Uterus (tissue), 4 donors: ENCODE results near the gene FIBIN. TPM values are rescaled to one million over a fixed set of nuclear protein-coding genes. Genes with fewer than 3 reads are reported as not detected.
A peak's percentile ranks its signal among the peaks of the same experiment; 100 is the strongest.

Experiments
- DNase-seq, 2 donors: peaks; one replicate each; pipeline ENCODE4 v3.0.0-alpha.2; 2019 to 2020
- H3K27ac ChIP-seq, 2 donors: fragments of 200-600 bp; sonication (generic); 1 replicate in 1 of 2; 2 replicates in 1 of 2; pipeline ENCODE4 v1.5.1; 2016 to 2018
- H3K27me3 ChIP-seq, 2 donors: fragments of 200-600 bp; sonication (generic); one replicate each; pipeline ENCODE4 v1.5.1; 2018 to 2019; ENCODE audit warnings: control low read depth in 1 of 2
- H3K36me3 ChIP-seq, 2 donors: fragments of 200-600 bp; sonication (generic); one replicate each; pipeline ENCODE4 v1.5.1; 2019; ENCODE audit warnings: control low read depth in 1 of 2
- H3K4me1 ChIP-seq, 2 donors: fragments of 200-600 bp; sonication (generic); one replicate each; pipeline ENCODE4 v1.5.1; 2018 to 2019; ENCODE audit warnings: control low read depth in 1 of 2
- H3K4me3 ChIP-seq, 2 donors: fragments of 200-600 bp; sonication (generic); 1 replicate in 1 of 2; 2 replicates in 1 of 2; pipeline ENCODE4 v1.5.1; 2018 to 2019; ENCODE audit warnings: mild to moderate bottlenecking in 1 of 2
- H3K9me3 ChIP-seq, 2 donors: fragments of 200-600 bp; sonication (generic); one replicate each; pipeline ENCODE4 v1.5.1; 2019; ENCODE audit warnings: control low read depth in 1 of 2
- CTCF ChIP-seq, 4 experiments: fragments of 200-600 bp in 2 of 4; fragments of 450-650 bp in 2 of 4; sonication (generic) in 2 of 4; IDR thresholded peaks; one replicate each; pipeline ENCODE4 v1.5.1; 2016 to 2019; ENCODE audit warnings: antibody characterized with exemption in 4 of 4, mild to moderate bottlenecking in 2 of 4, moderate library complexity in 1 of 4
- POLR2A ChIP-seq, 2 donors: fragments of 450-650 bp; IDR thresholded peaks; one replicate each; pipeline ENCODE4 v1.6.1; 2016; ENCODE audit warnings: antibody characterized with exemption in 2 of 2, mild to moderate bottlenecking in 1 of 2, moderate library complexity in 1 of 2
- intact Hi-C: fragments of 100-400 bp; cut with DNase I; formaldehyde crosslinking; loops from one replicate; pipeline ENCODE4 v1.15.1; 2023; ENCODE audit warnings: low total_unique reads
- total RNA-seq, 4 donors: library from RNA; depleted of rRNA in 3 of 4; stranded (reverse); fragments of >200 nt in 3 of 4; gene quantifications; one replicate each; pipeline versions ENCODE4 v1.1.0 to v1.2.4, GENCODE V29; 2014 to 2023
- donor health status: DM: yes; HTN: yes; CAD: no.

FIBIN gene
- total RNA-seq, 4 donors from 2014 or later: 6.8 to 40.3 (median 14.6) TPM

GRCh38 chr11:27008811-27009535, 15.1 kb downstream of the FIBIN start:
- Histone ChIP-seq H3K36me3 (no peaks in the 10 kb centered on the region), H3K9me3 (no peaks in the 10 kb centered on the region), H3K27me3 (no peaks in the 10 kb centered on the region), H3K4me1 (no peaks in the 10 kb centered on the region), H3K27ac (no peak overlapping the region), H3K4me3 (no peak overlapping the region)
- no peak for TF ChIP-seq CTCF (IDR thresholded peaks at IDR 0.05)
- no peak for TF ChIP-seq POLR2A (IDR thresholded peaks at IDR 0.05)
- DNase-seq: no peak
- intact Hi-C loops: no loop called here

- Histone ChIP-seq H3K4me1 (no peaks in the 10 kb centered on the region), H3K27me3 (no peaks in the 10 kb centered on the region), H3K4me3 (no peak overlapping the region), H3K36me3 (no peaks in the 10 kb centered on the region), H3K9me3 (no peaks in the 10 kb centered on the region), H3K27ac (peak overlapping the region; percentile 1 to 35)
- intact Hi-C loops: no loop called here
- TF ChIP-seq POLR2A (IDR thresholded peaks at IDR 0.05): no peak
- no peak for TF ChIP-seq CTCF (IDR thresholded peaks at IDR 0.05)
- no peak for DNase-seq
Measured at GRCh38 chr11:27011560-27012233, 17.8 kb downstream of the FIBIN start.

- peak overlapping the region; percentile 10 to 23 for H3K27ac ChIP-seq
- intact Hi-C loops: no loop called here
- H3K9me3 ChIP-seq: no peaks in the 10 kb centered on the region
- no peaks in the 10 kb centered on the region for H3K27me3 ChIP-seq
- H3K4me3 ChIP-seq: no peak overlapping the region
- H3K4me1 ChIP-seq: no peaks in the 10 kb centered on the region
- H3K36me3 ChIP-seq: no peaks in the 10 kb centered on the region
- DNase-seq: peak in 1 of 2 donors; percentile 24
- TF ChIP-seq POLR2A (IDR thresholded peaks at IDR 0.05) (no peak), CTCF (IDR thresholded peaks at IDR 0.05) (no peak)
Measured at GRCh38 chr11:27012234-27012921, 18.5 kb downstream of the FIBIN start.

GRCh38 chr11:27013781-27014361, 20.0 kb downstream of the FIBIN start:
- intact Hi-C loops: no loop called here
- Histone ChIP-seq H3K27ac (peak overlapping the region; percentile 10 to 23), H3K36me3 (no peaks in the 10 kb centered on the region), H3K4me3 (no peak overlapping the region), H3K4me1 (no peaks in the 10 kb centered on the region), H3K27me3 (no peaks in the 10 kb centered on the region), H3K9me3 (no peaks in the 10 kb centered on the region)
- no peak for DNase-seq
- TF ChIP-seq POLR2A (IDR thresholded peaks at IDR 0.05) (no peak), CTCF (IDR thresholded peaks at IDR 0.05) (no peak)
